ENCODE results near the gene PDE1C.

The PDE1C gene

DNA sequence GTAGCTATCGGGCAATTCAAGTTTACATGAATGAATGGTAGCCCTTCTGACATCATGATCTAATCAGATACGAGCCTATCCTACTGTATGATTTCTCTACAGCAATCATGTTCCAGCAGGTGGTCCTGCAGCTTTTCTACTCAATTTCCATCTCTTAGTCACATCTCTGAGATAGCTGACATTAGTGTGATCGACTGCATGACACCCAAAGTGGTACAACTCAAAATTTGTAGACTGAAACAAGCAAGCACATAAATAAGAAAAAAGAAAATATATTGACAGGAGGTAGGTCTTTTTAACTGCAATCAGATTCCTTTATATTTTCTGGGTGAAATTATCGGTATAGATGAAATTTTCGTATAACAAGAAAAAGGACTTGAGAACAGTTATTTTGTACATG, 251.2 kb downstream of the PDE1C start:
- Mint-ChIP-seq H3K36me3 (no peaks in the 10 kb centered on the region), H3K27me3 (no peaks in the 10 kb centered on the region), H3K4me3 (no peak overlapping the region), H3K9me3 (ENCODE audit: low read depth) (peaks cover 4% of the 10 kb centered on the region), H3K27ac (no peak overlapping the region), H3K4me1 (ENCODE audit: low read depth) (no peaks in the 10 kb centered on the region)

DNA sequence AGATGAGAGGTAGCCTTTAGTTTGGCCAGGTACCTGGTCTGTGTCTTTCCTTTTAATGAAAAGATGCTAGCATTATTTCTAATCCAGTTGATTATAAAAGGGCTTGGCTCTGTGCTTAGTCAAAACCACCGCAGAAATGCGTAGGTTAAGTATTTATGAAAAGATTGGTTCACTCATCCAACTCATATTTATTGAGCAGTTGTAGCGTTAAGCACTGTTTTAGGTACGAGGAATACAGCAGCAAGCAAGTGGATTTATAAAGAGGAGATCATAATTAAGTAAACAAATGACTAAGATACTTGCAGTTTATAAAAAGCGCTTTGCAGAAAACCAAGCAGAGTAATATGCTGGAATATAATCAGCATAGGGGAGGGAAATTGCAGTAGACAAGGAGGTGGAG, 253.4 kb downstream of the PDE1C start:
- Mint-ChIP-seq H3K4me1 (ENCODE audit: low read depth) (no peaks in the 10 kb centered on the region), H3K4me3 (no peak overlapping the region), H3K9me3 (ENCODE audit: low read depth) (peaks cover 4% of the 10 kb centered on the region), H3K36me3 (no peaks in the 10 kb centered on the region), H3K27me3 (no peaks in the 10 kb centered on the region), H3K27ac (no peak overlapping the region)

DNA sequence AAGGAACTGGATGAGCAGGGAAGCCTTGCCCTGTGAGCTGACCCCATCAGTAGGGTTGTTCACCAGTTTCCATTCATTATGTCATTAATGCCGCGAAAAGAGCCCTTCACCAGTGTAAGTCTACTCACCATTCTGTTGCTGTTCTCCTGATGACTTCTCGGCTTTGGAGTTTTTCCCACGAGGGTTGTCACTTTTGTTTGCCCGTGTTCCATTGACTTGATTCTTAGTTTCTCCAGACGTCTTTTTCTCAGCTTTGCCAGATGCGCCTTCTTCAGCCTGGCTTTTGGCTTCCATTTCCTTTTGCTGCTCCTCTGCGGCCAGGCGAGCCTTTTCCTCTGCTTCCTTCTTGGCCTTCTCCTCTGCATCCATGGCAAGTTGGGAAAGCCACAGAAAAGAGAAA, 254.4 kb downstream of the PDE1C start:
- Mint-ChIP-seq H3K36me3 (no peaks in the 10 kb centered on the region), H3K27ac (no peak overlapping the region), H3K9me3 (ENCODE audit: low read depth) (peaks cover 4% of the 10 kb centered on the region), H3K4me1 (ENCODE audit: low read depth) (no peaks in the 10 kb centered on the region), H3K27me3 (no peaks in the 10 kb centered on the region), H3K4me3 (no peak overlapping the region)

DNA sequence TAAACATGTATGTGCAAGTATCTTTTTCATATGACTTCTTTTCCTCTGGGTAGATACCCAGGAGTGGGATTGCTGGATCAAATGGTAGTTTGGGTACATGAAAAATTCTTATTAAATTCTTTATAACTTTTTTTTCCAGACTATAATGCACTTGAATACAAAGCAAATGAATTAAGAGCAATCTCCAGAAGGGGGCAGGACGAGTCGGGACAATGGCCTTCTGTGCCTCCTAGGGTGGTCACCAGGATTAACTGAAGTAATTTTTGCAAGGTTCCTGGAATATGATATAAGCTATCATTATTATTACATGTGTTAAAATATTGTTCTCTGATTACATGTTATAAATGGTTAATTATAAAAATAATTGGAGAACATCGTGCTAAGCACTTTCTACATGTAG, 256.0 kb downstream of the PDE1C start:
- Mint-ChIP-seq H3K36me3 (no peaks in the 10 kb centered on the region), H3K27me3 (no peaks in the 10 kb centered on the region), H3K4me3 (no peak overlapping the region), H3K27ac (no peak overlapping the region), H3K9me3 (ENCODE audit: low read depth) (peaks cover 4% of the 10 kb centered on the region), H3K4me1 (ENCODE audit: low read depth) (no peaks in the 10 kb centered on the region)

GRCh38 chr7:31811650-31812461, 258.4 kb downstream of the PDE1C start:
- H3K27me3 Mint-ChIP-seq, result no peaks in the 10 kb centered on the region
- no peak overlapping the region for H3K4me3 Mint-ChIP-seq
- no peak overlapping the region for H3K27ac Mint-ChIP-seq

DNA sequence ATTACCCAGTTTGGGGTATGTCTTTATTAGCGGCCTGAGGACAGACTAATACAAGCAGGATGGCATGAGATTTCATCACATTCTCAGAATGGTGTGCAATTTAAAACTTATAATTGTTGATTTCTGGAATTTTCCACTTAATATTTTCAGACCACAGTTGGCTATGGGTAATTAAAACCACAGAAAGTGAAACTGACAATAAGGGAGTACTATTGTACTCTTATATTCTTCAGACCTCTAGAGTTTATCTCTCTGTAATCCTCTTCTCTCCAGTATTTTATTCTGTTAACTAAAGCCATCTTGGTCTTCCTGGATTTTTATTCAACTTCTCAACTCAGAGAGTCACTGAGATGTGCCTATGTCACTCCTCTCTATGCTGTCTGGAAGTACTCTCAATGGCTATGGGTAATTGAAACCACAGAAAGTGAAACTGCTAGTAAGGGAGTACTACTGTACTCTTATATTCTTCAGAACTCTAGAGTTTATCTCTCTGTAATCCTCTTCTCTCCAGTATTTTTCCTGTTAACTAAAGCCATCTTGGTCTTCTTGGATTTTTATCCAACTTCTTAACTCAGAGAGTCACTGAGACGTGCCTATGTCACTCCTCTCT, 264.9 kb downstream of the PDE1C start:
- Mint-ChIP-seq H3K27ac (no peak overlapping the region), H3K4me3 (no peak overlapping the region), H3K9me3 (ENCODE audit: low read depth) (no peaks in the 10 kb centered on the region), H3K27me3 (no peaks in the 10 kb centered on the region), H3K4me1 (ENCODE audit: low read depth) (no peaks in the 10 kb centered on the region), H3K36me3 (no peaks in the 10 kb centered on the region)

More at GRCh38 chr7:31811650-31812461, 258.4 kb downstream of the PDE1C start:
- H3K36me3 Mint-ChIP-seq, result no peaks in the 10 kb centered on the region
- H3K4me1 Mint-ChIP-seq (ENCODE audit: low read depth), result no peaks in the 10 kb centered on the region
- no peaks in the 10 kb centered on the region for H3K9me3 Mint-ChIP-seq (ENCODE audit: low read depth)

- no peak overlapping the region for H3K4me3 Mint-ChIP-seq
- no peaks in the 10 kb centered on the region for H3K27me3 Mint-ChIP-seq
- no peaks in the 10 kb centered on the region for H3K36me3 Mint-ChIP-seq
- H3K4me1 Mint-ChIP-seq (ENCODE audit: low read depth), result no peaks in the 10 kb centered on the region
- H3K9me3 Mint-ChIP-seq (ENCODE audit: low read depth), result peaks cover 10% of the 10 kb centered on the region
- no peak overlapping the region for H3K27ac Mint-ChIP-seq
Measured at GRCh38 chr7:31796375-31796774, 273.8 kb downstream of the PDE1C start.

- Mint-ChIP-seq H3K4me3 (no peak overlapping the region), H3K36me3 (no peaks in the 10 kb centered on the region), H3K27me3 (no peaks in the 10 kb centered on the region), H3K4me1 (ENCODE audit: low read depth) (no peaks in the 10 kb centered on the region), H3K9me3 (ENCODE audit: low read depth) (peaks cover 6% of the 10 kb centered on the region), H3K27ac (no peak overlapping the region)
Measured at GRCh38 chr7:31794851-31795344, 275.3 kb downstream of the PDE1C start.

- Mint-ChIP-seq H3K9me3 (ENCODE audit: low read depth) (no peaks in the 10 kb centered on the region), H3K36me3 (no peaks in the 10 kb centered on the region), H3K4me3 (no peak overlapping the region), H3K4me1 (ENCODE audit: low read depth) (no peaks in the 10 kb centered on the region), H3K27me3 (peaks cover 3% of the 10 kb centered on the region), H3K27ac (no peak overlapping the region)
Measured at GRCh38 chr7:31791881-31792280, 278.3 kb downstream of the PDE1C start.

- H3K36me3 Mint-ChIP-seq, result no peaks in the 10 kb centered on the region
- H3K9me3 Mint-ChIP-seq (ENCODE audit: low read depth), result no peaks in the 10 kb centered on the region
- no peak overlapping the region for H3K27ac Mint-ChIP-seq
- no peaks in the 10 kb centered on the region for H3K4me1 Mint-ChIP-seq (ENCODE audit: low read depth)
- H3K4me3 Mint-ChIP-seq, result no peak overlapping the region
- peaks cover 3% of the 10 kb centered on the region for H3K27me3 Mint-ChIP-seq
Measured at GRCh38 chr7:31788883-31789680, 281.1 kb downstream of the PDE1C start.

DNA sequence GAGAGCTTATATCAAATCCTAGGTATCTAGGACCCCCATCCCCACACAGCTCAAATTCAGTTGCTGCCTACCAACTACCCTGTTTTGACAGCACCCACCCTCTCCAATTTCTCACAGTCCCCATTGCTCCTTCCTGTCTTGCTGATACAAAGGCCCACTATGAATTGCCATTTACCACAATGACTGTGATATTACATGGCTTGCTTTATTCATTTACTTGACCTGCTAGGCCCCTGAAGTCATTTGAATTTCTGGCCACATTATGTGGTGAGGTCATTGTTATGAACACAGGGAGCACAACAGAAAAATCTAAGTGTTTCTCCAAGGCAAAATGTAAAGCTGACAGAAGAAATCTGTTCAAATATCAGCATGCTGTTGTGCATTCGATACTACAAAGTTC, 281.8 kb downstream of the PDE1C start:
- H3K27me3 Mint-ChIP-seq, result peaks cover 3% of the 10 kb centered on the region
- no peaks in the 10 kb centered on the region for H3K36me3 Mint-ChIP-seq
- H3K4me1 Mint-ChIP-seq (ENCODE audit: low read depth), result no peaks in the 10 kb centered on the region
- no peak overlapping the region for H3K4me3 Mint-ChIP-seq
- H3K27ac Mint-ChIP-seq, result no peak overlapping the region
- H3K9me3 Mint-ChIP-seq (ENCODE audit: low read depth), result no peaks in the 10 kb centered on the region

DNA sequence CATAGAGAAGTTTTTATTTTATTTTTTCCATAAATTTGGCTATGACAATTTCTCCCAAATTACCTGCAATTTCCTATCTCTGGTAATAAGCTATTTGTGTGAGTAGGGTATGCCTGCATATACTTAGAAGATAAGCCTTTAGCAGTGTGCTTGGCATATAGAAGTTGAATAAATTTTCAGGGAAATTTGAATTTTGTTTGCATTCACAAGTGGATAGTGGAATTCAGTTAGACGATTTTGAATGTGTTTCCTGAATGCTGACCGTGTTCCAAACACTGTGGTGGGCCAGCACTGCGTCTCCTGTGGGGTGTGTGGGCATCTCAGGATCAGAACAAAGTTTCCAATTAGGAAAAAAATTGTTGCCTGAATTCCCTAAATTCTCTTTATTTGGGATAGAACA, 283.9 kb downstream of the PDE1C start:
- no peaks in the 10 kb centered on the region for H3K4me1 Mint-ChIP-seq (ENCODE audit: low read depth)
- H3K9me3 Mint-ChIP-seq (ENCODE audit: low read depth), result no peaks in the 10 kb centered on the region
- no peak overlapping the region for H3K27ac Mint-ChIP-seq
- peaks cover 3% of the 10 kb centered on the region for H3K27me3 Mint-ChIP-seq
- no peak overlapping the region for H3K4me3 Mint-ChIP-seq
- no peaks in the 10 kb centered on the region for H3K36me3 Mint-ChIP-seq

DNA sequence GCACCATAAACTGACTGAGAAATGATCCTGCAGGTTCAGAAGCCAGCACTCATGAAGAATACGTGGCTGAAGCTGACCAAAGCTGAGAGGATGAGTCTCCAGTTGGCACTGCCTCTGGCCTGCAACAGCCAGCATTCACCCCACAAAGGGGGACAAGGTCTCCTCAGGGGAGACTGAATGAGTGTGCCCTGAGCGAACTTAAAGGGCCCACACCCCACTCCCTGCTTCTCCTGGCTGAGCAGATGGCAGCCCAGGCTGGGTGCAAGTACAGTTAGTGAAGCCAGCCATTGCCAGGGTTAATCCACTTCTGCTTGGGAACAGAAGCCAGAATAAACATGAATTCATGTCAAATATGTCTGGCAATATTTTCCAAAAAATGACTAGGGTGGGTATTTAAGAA, 285.1 kb downstream of the PDE1C start:
- Mint-ChIP-seq H3K27me3 (peaks cover 3% of the 10 kb centered on the region), H3K36me3 (no peaks in the 10 kb centered on the region), H3K4me1 (ENCODE audit: low read depth) (no peaks in the 10 kb centered on the region), H3K4me3 (no peak overlapping the region), H3K27ac (no peak overlapping the region), H3K9me3 (ENCODE audit: low read depth) (no peaks in the 10 kb centered on the region)

DNA sequence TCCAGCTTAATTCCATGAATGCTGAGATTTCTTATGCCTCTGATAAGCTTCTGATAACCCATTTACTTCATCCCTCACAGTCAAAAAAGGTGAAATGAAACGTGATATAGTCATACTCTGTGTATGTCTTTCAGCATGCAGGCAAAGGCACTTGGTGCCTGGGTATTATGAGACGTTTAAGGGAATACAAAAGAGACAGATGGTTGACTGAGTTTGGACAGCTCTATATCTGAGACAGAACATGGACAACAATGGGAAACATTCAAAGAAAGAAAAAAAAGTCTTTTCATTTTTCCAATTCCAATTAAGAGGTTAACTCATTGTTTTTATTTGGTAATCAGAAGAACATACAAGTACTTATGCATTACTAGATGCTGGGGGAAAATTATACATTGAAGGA, 287.0 kb downstream of the PDE1C start:
- H3K4me3 Mint-ChIP-seq, result no peak overlapping the region
- H3K27ac Mint-ChIP-seq, result no peak overlapping the region
- no peaks in the 10 kb centered on the region for H3K36me3 Mint-ChIP-seq
- H3K4me1 Mint-ChIP-seq (ENCODE audit: low read depth), result no peaks in the 10 kb centered on the region
- H3K27me3 Mint-ChIP-seq, result no peaks in the 10 kb centered on the region
- peaks cover 3% of the 10 kb centered on the region for H3K9me3 Mint-ChIP-seq (ENCODE audit: low read depth)

DNA sequence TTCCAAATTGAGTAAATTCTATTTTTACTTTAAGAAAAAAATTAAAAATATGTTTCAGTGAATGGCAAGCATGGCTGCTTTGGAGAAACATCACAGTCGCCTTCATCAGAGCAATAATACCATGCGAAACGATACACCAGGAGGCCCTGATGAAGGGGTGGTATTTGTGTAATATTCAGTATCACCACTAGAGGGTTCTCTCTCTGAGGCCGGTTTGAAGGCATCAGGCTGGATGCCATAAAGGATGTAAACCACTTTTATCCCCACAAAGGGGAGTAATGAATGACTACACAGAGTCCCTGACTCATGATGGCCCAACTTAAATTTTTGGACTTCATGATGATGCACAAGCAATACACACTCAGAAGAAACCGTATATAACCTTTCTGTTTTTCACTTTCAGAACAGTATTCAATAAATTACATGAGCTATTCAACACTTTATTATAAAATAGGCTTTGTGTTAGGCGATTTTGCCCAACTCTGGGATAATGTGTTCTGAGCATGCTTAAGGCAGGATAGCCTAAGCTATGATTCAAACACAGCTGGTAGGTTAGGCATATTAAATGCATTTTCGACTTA, 287.7 kb downstream of the PDE1C start:
- Mint-ChIP-seq H3K4me3 (no peak overlapping the region), H3K27me3 (no peaks in the 10 kb centered on the region), H3K9me3 (ENCODE audit: low read depth) (peaks cover 3% of the 10 kb centered on the region), H3K27ac (no peak overlapping the region), H3K36me3 (no peaks in the 10 kb centered on the region), H3K4me1 (ENCODE audit: low read depth) (no peaks in the 10 kb centered on the region)
